HG03066 (cell line): ENCODE data around the gene CPZ.

ENCODE experiments used
- ATAC-seq: cut with Tn5 transposase; IDR thresholded peaks from one replicate; pipeline ENCODE4 v1.9.1; 2021; ENCODE audit warnings: low read depth; ENCODE audit not compliant: unreplicated experiment

CPZ gene

GRCh38 chr4:8579526-8580320, 12.8 kb upstream of the CPZ start:
- ATAC-seq: no peak

- ATAC-seq: no peak
These were observed 12.1 kb upstream of the CPZ start, which contains the start of gene GPR78 for GRCh38 chr4:8580321-8581093. GPR78 (plus strand) TSS chr4:8580392; CDS start chr4:8580983, 591 bp downstream.

- no peak for ATAC-seq
These were observed 11.3 kb upstream of the CPZ start for GRCh38 chr4:8581094-8581861.

- no peak for ATAC-seq
These were observed 10.5 kb upstream of the CPZ start for GRCh38 chr4:8582016-8582415.

- ATAC-seq: no peak
These were observed 10.1 kb upstream of the CPZ start for GRCh38 chr4:8582436-8582835.

- no peak for ATAC-seq
These were observed 9.5 kb upstream of the CPZ start for GRCh38 chr4:8582941-8583654.

- no peak for ATAC-seq
These were observed 8.9 kb upstream of the CPZ start for GRCh38 chr4:8583655-8584025.

GRCh38 chr4:8585186-8585585, 7.4 kb upstream of the CPZ start:
- ATAC-seq: no peak

- no peak for ATAC-seq
These were observed 6.8 kb upstream of the CPZ start for GRCh38 chr4:8585721-8586212.

GRCh38 chr4:8586246-8586645, 6.3 kb upstream of the CPZ start:
- no peak for ATAC-seq

GRCh38 chr4:8586671-8587468, 5.7 kb upstream of the CPZ start:
- ATAC-seq: no peak

GRCh38 chr4:8587469-8588195, 4.9 kb upstream of the CPZ start:
- ATAC-seq: no peak

GRCh38 chr4:8588196-8588470, 4.4 kb upstream of the CPZ start:
- no peak for ATAC-seq

- ATAC-seq: no peak
These were observed 3.2 kb upstream of the CPZ start for GRCh38 chr4:8589336-8589735.

- no peak for ATAC-seq
These were observed 2.6 kb upstream of the CPZ start for GRCh38 chr4:8589823-8590545.

GRCh38 chr4:8590546-8590880, 2.1 kb upstream of the CPZ start:
- ATAC-seq: no peak

GRCh38 chr4:8591114-8591513, 1.5 kb upstream of the CPZ start:
- no peak for ATAC-seq

GRCh38 chr4:8591626-8592365, 769 bp upstream of the CPZ start:
- ATAC-seq: no peak
